Nephron (organoid): Measurements from ENCODE around the gene SLC38A2.

Experiments
- H3K27ac Mint-ChIP-seq, 3 experiments: 2 replicates each; pipeline ENCODE4 v1.8.0; 2020; ENCODE audit warnings: mixed read lengths in 3 of 3, mild to moderate bottlenecking in 2 of 3, moderate library complexity in 1 of 3
- H3K27me3 Mint-ChIP-seq: 2 replicates; pipeline ENCODE4 v1.8.0; 2021; ENCODE audit warnings: low read depth, mild to moderate bottlenecking, moderate library complexity, mixed read lengths
- H3K36me3 Mint-ChIP-seq: 2 replicates; pipeline ENCODE4 v1.8.0; 2020; ENCODE audit warnings: low read depth, mixed read lengths
- H3K4me1 Mint-ChIP-seq: 2 replicates; pipeline ENCODE4 v1.8.0; 2020; ENCODE audit warnings: mixed read lengths
- H3K4me3 Mint-ChIP-seq, 3 experiments: 2 replicates each; pipeline ENCODE4 v1.8.0; 2020; ENCODE audit warnings: mild to moderate bottlenecking in 3 of 3, mixed read lengths in 3 of 3, moderate library complexity in 2 of 3
- H3K9me3 Mint-ChIP-seq: 2 replicates; pipeline ENCODE4 v1.8.0; 2020; ENCODE audit warnings: mixed read lengths
- CTCF ChIP-seq, 3 experiments: fragments of 200-600 bp; sonication (generic); IDR thresholded peaks; one replicate each; pipeline ENCODE4 v1.5.0; 2021; ENCODE audit warnings: antibody characterized with exemption in 3 of 3; ENCODE audit not compliant: unreplicated experiment in 3 of 3

Gene SLC38A2

GRCh38 chr12:46386877-46387629 is 14.5 kb upstream of the SLC38A2 start:
- Mint-ChIP-seq H3K9me3 (no peaks in the 10 kb centered on the region), H3K4me1 (peaks cover 74% of the 10 kb centered on the region), H3K27ac (peak overlapping the region; percentile 87 to 93 (median 90)), H3K36me3 (peaks cover 12% of the 10 kb centered on the region), H3K27me3 (no peaks in the 10 kb centered on the region), H3K4me3 (peak overlapping the region; percentile 23 to 50 (median 23))
- no peak for TF ChIP-seq CTCF (IDR thresholded peaks at IDR 0.05; ENCODE audit: unreplicated experiment in 3 of 3)

DNA sequence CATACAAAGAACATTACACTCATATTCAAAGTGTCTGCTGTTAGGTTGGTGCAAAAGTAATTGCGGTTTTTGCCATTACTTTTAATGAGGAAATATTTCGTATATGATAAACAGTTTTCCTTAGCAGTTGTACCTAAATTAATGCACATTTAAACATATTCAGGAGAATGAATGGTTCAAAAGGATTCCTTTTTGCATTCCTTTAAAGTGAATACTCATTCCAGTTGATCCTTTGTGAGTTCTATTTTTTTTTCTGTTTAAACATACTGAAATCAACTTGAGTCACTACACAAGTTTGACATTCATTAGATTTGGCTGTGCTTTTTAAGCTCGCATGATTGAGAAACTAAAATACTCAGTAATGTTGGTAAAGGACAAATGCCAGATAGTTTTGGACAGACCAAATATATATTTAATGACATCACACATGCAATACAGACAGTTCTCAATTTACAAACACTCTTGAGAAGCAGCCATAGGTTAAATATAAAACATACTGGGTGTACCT is 13.8 kb upstream of the SLC38A2 start:
- H3K36me3 Mint-ChIP-seq, result peaks cover 9% of the 10 kb centered on the region
- TF ChIP-seq CTCF (IDR thresholded peaks at IDR 0.05; ENCODE audit: unreplicated experiment in 3 of 3), result no peak
- H3K4me1 Mint-ChIP-seq, result peaks cover 68% of the 10 kb centered on the region
- H3K9me3 Mint-ChIP-seq, result no peaks in the 10 kb centered on the region
- H3K27ac Mint-ChIP-seq, result peak overlapping the region; percentile 27 to 93 (median 90)
- peak overlapping the region in 1 of 3 experiments; percentile 50 for H3K4me3 Mint-ChIP-seq
- H3K27me3 Mint-ChIP-seq, result no peaks in the 10 kb centered on the region

DNA sequence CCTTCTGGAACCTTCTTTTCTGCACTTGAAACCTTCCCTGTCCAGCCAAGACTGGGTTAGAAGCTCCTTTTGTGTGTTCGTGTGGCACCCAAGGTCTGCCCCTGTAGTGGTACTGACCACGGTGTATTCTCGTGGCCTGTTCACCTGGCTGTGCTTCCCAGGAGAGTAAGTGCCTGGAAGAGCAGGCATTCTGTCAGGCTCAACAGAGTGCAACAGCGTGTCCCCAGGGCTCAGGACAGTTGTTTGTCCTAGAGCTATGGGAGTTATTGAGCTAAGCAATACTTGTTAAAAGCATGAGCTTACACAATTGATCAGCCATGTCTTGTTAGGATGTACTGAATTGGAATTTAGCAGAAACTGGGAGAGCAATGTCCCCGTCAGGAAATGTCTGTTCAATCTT is 12.9 kb upstream of the SLC38A2 start:
- Mint-ChIP-seq H3K9me3 (no peaks in the 10 kb centered on the region), H3K27ac (peak overlapping the region; percentile 76 to 98 (median 97)), H3K36me3 (peaks cover under 1% of the 10 kb centered on the region), H3K4me1 (peaks cover 58% of the 10 kb centered on the region), H3K27me3 (no peaks in the 10 kb centered on the region), H3K4me3 (peak overlapping the region; percentile 55 to 76 (median 61))
- no peak for TF ChIP-seq CTCF (IDR thresholded peaks at IDR 0.05; ENCODE audit: unreplicated experiment in 3 of 3)

- Mint-ChIP-seq H3K4me1 (peaks cover 52% of the 10 kb centered on the region), H3K4me3 (peak overlapping the region; percentile 85 to 90 (median 86)), H3K27me3 (no peaks in the 10 kb centered on the region), H3K27ac (peak overlapping the region; percentile 97 to 100 (median 98)), H3K36me3 (no peaks in the 10 kb centered on the region), H3K9me3 (peaks cover 4% of the 10 kb centered on the region)
- TF ChIP-seq CTCF (IDR thresholded peaks at IDR 0.05; ENCODE audit: unreplicated experiment in 3 of 3), result no peak
Observed at GRCh38 chr12:46384451-46385309, 12.1 kb upstream of the SLC38A2 start.

DNA sequence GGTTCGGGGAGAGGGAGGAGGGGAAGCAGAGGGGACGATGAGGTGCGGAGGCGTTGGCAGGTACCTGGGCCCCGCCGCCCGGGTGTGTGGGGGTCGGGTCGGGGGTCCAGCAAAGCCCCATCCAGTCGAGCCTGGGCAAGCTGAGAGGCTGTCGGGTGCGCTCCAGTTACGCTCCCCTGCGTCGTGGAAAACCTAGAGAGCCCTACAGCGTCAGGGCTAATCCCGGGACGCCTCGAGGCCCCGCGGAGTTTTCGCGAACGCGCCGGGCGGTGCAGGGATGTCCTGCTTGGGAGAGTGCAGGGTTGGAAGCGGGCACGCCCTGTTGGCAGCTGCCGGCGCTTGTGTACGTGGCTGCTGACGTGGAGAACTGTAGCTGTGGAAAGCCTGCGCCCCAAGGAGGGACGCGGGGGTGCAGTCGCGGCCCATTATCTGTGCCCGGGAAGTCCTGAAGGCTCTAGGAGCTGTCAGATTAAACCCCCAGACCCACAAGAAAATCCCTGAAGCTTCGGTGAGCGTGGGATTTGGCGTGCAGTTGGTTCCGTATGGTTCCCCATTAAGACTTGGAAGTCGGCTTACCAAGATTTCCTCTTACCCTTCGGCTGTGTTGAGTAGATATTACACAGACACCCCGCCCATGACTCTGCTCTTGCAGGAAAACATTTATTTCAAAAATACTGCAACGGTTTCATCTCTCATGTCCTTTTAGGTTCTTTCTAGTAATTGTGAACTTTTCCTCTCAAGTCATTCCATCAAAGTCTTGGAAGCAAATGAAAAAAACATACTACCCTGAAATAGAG is 11.3 kb upstream of the SLC38A2 start:
- Mint-ChIP-seq H3K4me3 (peak overlapping the region; percentile 85 to 90 (median 86)), H3K27me3 (peaks cover 1% of the 10 kb centered on the region), H3K36me3 (no peaks in the 10 kb centered on the region), H3K27ac (peak overlapping the region; percentile 97 to 100 (median 98)), H3K9me3 (peaks cover 4% of the 10 kb centered on the region), H3K4me1 (peaks cover 45% of the 10 kb centered on the region)
- TF ChIP-seq CTCF (IDR thresholded peaks at IDR 0.05; ENCODE audit: unreplicated experiment in 3 of 3), result no peak
